HG02678 (cell line): ENCODE measurements around the gene MNS1.
"Not testable (repeated sequence)": the region's sequence is repeated elsewhere in the genome, so short reads cannot be mapped to it uniquely, and the experiment has no call there.

Experiments
- ATAC-seq: cut with Tn5 transposase; IDR thresholded peaks from one replicate; pipeline ENCODE4 v1.9.1; 2021; ENCODE audit warnings: mild to moderate bottlenecking, moderate library complexity; ENCODE audit not compliant: unreplicated experiment

MNS1 gene, protein sequence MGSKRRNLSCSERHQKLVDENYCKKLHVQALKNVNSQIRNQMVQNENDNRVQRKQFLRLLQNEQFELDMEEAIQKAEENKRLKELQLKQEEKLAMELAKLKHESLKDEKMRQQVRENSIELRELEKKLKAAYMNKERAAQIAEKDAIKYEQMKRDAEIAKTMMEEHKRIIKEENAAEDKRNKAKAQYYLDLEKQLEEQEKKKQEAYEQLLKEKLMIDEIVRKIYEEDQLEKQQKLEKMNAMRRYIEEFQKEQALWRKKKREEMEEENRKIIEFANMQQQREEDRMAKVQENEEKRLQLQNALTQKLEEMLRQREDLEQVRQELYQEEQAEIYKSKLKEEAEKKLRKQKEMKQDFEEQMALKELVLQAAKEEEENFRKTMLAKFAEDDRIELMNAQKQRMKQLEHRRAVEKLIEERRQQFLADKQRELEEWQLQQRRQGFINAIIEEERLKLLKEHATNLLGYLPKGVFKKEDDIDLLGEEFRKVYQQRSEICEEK

GRCh38 chr15:56464893-56465520, at the start of gene MNS1:
MNS1 (minus strand) TSS chr15:56465137; CDS start chr15:56464972, 165 bp downstream.
- ATAC-seq = peak; percentile 100

- peak; percentile 67 for ATAC-seq
Measured at GRCh38 chr15:56496635-56497034, 31.7 kb upstream of the MNS1 start.

DNA sequence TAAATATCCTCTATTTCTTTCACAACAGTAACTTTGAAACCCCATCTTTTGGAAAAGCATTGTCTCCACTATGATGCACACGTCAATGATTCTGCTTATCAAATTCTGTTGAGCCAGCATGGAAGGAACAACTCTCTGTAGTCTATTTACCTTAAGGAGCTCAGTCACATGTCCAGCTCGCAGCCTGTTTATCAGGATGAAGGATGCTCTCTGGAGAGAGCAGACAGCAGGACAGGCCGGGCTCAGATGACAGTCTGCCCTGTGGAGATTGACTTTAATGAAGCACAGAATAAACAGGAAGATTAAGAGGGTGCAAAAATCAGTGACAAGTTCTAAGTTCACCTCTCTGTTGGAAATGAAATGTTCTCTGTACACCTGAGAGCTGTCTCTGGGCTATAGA, 30.6 kb upstream of the MNS1 start:
- ATAC-seq = no peak

- ATAC-seq = no peak
Measured at GRCh38 chr15:56495053-56495452, 30.1 kb upstream of the MNS1 start.

- no peak for ATAC-seq
Measured at GRCh38 chr15:56492791-56493555, 28.0 kb upstream of the MNS1 start.

DNA sequence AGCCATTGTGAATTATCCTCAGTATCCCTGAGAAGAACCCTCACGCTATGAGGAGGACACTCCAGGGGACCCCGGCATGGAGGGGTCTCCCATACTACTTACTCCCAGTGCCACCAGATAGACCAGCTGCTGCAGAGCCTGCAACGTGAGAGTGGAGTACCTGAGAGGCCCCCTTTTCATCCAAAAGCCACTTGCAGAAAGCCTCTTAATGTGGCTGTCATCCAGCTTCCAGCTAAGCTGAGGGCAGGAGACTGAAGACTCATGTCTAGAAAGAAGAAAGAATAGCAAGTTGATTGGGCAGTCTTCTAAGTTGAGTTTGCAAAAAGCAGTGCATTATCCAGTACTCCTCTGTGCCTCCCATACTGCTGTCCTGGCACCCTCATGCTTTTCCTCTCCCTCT, 27.3 kb upstream of the MNS1 start:
- no peak for ATAC-seq

GRCh38 chr15:56491110-56491722, 26.3 kb upstream of the MNS1 start:
- ATAC-seq = no peak

DNA sequence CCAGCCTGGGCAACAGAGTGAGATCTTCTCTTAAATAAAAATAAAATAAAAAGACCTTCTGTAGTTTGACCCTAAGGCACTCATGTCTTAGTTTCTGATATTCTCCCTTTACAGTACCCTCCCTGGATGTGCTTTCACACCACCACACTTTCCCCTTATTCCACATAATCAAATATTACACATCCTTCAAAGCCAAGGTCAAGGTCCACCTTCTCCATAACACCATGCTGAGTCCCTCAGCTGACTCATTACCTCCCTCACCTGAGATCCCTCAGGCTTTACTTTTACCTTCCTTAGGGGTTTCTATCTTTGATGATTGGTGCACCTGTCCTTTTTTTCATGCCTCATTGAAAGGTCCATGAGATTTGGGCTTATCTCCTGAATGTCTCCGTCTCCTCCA, 25.5 kb upstream of the MNS1 start:
- ATAC-seq = no peak

- not testable (repeated sequence) for ATAC-seq
Measured at GRCh38 chr15:56486206-56486605, 21.3 kb upstream of the MNS1 start.

DNA sequence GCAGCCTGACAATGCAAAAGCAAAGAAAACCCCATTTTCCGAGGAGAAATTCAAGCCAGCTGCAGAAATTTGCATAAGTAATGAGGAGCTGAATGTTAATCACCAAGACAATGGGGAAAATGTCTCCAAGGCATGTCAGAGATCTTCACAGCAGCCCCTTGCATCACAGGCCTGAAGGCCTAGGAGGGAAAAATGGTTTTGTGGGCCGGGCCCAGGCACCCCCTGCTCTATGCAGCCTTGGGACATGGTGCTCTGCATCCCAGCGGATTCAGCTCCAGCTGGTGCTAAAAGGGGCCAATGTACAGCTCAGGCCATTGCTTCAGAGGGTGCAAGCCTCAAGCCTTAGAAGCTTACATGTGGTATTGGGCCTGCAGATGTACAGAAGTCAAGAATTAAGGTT, 20.5 kb upstream of the MNS1 start:
- not testable (repeated sequence) for ATAC-seq

DNA sequence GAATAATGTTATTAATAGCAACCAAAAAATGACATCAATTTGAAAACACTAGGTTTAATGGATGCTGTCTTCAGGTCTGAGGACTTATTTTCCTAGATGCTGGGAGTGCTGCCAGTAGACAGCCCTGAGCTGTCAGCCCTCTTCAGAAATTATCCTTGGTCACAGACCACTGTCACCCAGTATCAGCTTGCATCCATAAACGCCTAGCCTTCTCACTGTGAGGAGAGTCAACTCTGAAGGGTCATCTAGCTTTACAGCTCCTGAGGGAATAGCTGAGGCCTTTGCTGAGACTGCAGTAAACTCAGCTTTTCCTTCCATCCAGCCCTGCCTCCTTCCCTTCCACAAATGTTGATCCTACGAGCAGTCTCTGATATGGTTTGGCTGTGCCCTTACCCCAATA, 19.4 kb upstream of the MNS1 start:
- no peak for ATAC-seq

DNA sequence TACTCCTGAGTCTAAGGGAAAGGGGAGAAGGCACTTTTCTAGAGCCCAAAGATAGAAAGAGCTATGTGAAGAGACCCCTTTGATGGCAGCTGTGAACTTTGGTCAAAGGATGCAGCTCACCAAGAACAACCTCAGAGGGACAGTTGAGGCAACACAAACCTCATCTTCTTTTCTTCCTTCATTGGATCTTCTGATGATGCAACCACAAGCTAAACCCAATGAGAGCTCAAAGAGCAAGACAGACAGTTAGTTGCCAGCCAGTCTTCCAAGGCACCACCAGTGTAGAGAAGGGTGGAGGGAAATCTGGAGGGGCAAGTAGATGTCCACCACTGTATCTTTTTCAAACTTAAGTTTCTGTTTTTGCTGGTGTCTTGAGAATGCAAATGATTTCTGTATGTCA, 10.4 kb upstream of the MNS1 start:
- no peak for ATAC-seq

- no peak for ATAC-seq
Measured at GRCh38 chr15:56473017-56473416, 8.1 kb upstream of the MNS1 start.

GRCh38 chr15:56472278-56472677, 7.3 kb upstream of the MNS1 start:
- no peak for ATAC-seq

- ATAC-seq = no peak
Measured at GRCh38 chr15:56471440-56472069, 6.6 kb upstream of the MNS1 start.

DNA sequence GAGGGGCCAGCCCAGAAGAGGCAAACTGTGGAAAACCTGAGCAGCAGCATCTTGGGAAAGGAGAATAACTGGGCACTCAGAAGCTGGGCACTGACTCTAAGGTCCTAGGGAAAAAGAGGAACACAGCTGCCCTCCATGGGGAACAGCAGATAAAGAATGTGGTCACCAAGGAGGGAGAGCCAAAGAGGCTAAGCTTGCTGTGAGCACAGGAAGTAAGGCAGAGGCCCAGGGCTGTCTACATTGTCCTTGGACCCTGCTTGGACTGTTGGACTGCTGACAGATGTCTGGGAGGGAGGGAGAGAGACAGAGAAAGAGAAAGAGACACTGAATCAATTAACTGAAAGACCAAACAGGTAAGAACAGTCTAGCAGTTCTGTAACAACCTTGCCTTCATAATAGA, 4.5 kb upstream of the MNS1 start:
- ATAC-seq = no peak

- peak; percentile 46 for ATAC-seq
Measured at GRCh38 chr15:56468401-56468800, 3.5 kb upstream of the MNS1 start.

DNA sequence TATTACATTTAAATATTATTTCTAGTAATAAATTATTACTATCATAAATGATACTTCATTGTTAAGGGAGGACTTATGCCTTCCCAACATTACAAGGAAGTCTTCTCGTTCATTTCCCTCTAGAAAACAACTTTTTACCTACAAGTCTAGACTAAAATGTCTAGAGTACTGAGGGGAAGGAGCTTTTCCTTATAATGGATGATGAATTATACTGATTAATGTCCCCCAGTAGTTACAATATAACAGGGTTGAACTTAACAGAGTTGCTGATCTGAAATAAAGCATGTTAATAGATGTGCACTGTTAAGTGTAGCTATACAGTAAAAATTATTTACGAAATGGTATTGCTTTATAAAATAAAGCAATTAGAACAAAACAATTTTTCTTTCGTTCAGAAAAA, 2.7 kb upstream of the MNS1 start:
- ATAC-seq = no peak

GRCh38 chr15:56460947-56461346, 4.0 kb downstream of the MNS1 start:
- no peak for ATAC-seq

DNA sequence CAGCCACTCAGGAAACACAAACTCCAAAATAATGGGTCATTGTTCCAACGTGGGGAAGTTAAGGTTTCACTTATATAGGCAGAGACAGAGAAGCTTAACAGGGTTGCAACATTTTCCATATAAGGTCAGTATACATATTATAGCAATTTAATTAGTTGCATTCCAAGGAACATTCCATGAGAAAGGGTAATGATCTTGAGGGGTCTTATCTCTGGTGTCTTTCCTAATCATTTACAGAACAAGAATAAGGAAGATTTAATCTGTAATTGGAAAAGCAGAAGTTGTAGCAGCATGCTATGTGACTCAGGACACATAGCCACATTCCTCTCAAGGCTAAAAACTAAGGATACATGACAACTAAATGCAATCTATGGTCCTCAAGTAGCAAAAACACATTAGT, 4.9 kb downstream of the MNS1 start:
- ATAC-seq = no peak

- ATAC-seq = no peak
Measured at GRCh38 chr15:56459096-56459495, 5.8 kb downstream of the MNS1 start.
